ENCODE data around the gene ARFGAP3.

The ARFGAP3 gene

GRCh38 chr22:42857845-42858481 lies 890 bp upstream of the ARFGAP3 start:
- no peak for DNase-seq

GRCh38 chr22:42856179-42856864 lies 751 bp downstream of the ARFGAP3 start:
- peak; percentile 73 for DNase-seq

GRCh38 chr22:42855721-42856120 lies 1.4 kb downstream of the ARFGAP3 start:
- no peak for DNase-seq

GRCh38 chr22:42855211-42855610 lies 1.9 kb downstream of the ARFGAP3 start:
- DNase-seq = no peak

- no peak for DNase-seq
Measured at GRCh38 chr22:42848941-42849550, 8.0 kb downstream of the ARFGAP3 start.

GRCh38 chr22:42847110-42847509 lies 10.0 kb downstream of the ARFGAP3 start:
- no peak for DNase-seq

- no peak for DNase-seq
Measured at GRCh38 chr22:42844756-42845155, 12.3 kb downstream of the ARFGAP3 start.

- DNase-seq = no peak
Measured at GRCh38 chr22:42842658-42843370, 14.3 kb downstream of the ARFGAP3 start.

- DNase-seq = no peak
Measured at GRCh38 chr22:42841444-42841843, 15.6 kb downstream of the ARFGAP3 start.

- DNase-seq = no peak
Measured at GRCh38 chr22:42837556-42837955, 19.5 kb downstream of the ARFGAP3 start.

- DNase-seq = no peak
Measured at GRCh38 chr22:42836026-42836425, 21.0 kb downstream of the ARFGAP3 start.

GRCh38 chr22:42834177-42834949 lies 22.7 kb downstream of the ARFGAP3 start:
- no peak for DNase-seq

GRCh38 chr22:42833104-42833503 lies 24.0 kb downstream of the ARFGAP3 start:
- DNase-seq = no peak

GRCh38 chr22:42831712-42832111 lies 25.4 kb downstream of the ARFGAP3 start:
- no peak for DNase-seq

GRCh38 chr22:42830161-42830560 lies 26.9 kb downstream of the ARFGAP3 start:
- no peak for DNase-seq

- DNase-seq = no peak
Measured at GRCh38 chr22:42829302-42829701, 27.8 kb downstream of the ARFGAP3 start.

- DNase-seq = no peak
Measured at GRCh38 chr22:42825796-42826195, 31.3 kb downstream of the ARFGAP3 start.

- no peak for DNase-seq
Measured at GRCh38 chr22:42821386-42821785, 35.7 kb downstream of the ARFGAP3 start.

GRCh38 chr22:42820045-42820763 lies 36.9 kb downstream of the ARFGAP3 start:
- DNase-seq = no peak

- DNase-seq = no peak
Measured at GRCh38 chr22:42819412-42820044, 37.5 kb downstream of the ARFGAP3 start.

- DNase-seq = no peak
Measured at GRCh38 chr22:42817556-42817955, 39.5 kb downstream of the ARFGAP3 start.

GRCh38 chr22:42816336-42816735 lies 40.7 kb downstream of the ARFGAP3 start:
- no peak for DNase-seq
